ENCODE measurements around the gene PIK3CG.
A peak's percentile ranks its signal among the peaks of the same experiment; 100 is the strongest.
"Not testable (repeated sequence)": the region's sequence is repeated elsewhere in the genome, so short reads cannot be mapped to it uniquely, and the experiment has no call there.

Gene PIK3CG

DNA sequence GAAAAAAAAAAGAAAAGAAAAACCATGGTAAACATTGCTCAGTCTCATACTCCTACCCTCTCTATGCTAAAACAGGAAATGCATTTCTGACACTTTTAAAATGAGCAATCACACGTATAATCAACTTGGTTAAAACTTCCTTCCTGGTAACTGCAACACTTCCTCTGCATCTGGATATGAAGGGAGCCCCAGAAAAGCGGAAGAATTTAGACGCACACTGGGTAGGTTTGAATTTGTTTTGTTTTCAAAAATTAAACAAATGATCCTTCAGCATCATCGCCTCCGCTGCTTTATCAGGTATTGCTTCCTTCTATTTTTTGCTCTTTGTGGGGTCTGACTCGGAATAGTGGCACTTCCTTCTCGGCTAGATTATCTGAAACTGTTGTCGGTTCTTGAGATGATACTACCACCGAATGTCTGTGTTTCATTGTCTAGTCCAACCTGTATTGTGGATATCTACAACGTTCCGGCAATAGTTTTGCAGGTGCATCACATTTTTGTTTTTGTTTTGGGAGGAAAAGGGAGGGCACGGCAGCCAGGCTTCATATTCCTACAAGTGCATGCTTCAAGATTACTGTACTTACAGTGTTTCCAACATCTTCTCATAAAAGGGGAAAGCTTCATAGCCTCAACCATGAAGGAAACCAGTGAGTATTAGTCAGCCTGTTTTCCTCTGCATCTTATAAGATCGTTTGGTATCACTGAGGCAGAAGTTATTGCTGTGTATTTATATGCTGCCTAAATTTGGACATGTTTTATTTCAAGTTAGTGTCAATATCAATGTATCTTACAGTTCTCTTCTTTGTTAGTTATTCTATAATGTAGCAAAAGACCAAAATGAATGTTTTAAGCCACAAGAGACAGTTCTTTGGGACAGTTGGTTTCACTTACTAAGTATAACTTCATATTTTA is at the start of gene PIK3CG:
TSS of gene PIK3CG (plus strand) at position 153 of the 912 bp plus-strand sequence. CDS start 2,280 bp downstream, outside the sequence.
- no peak for DNase-seq

DNA sequence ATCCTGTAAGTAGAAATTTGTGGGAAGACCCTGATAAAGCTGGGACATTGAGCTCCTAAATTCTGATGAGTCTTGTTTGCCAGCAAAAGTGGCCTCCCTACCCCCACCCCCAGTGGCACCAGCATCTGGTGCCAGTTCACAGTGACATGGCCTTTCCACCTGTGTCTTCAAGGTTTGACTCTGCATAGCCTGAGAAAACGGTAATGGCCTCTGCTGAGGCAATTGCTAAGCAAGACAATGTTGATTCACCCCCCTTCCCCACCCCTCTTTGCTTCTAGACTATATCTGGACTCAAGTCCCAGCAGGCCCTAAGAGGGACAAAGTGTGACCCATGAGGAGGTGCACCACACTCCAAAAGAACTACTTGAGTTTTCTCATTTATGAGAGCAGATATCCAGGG is 48.0 kb upstream of the PIK3CG start:
- no peak for DNase-seq

DNA sequence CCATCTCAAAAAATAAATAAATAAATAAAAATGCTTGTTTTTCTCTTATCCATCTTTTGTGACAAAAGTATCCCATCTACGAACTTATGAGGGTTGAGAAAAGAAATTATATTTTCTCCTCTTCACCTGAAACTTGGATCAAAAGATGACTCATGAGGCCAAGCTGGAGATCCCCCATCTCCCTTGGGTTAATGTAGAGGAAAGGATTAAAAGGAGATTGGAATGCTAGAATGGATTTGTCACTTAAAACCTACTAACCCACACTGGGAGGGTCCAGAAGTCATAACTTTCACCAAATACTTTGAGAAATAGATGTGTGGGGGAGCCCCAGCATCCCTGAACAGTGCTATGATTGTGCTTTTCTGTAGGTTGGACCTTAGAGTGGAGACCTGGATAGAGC is 46.3 kb upstream of the PIK3CG start:
- DNase-seq, result no peak

GRCh38 chr7:106819546-106819945 is 45.5 kb upstream of the PIK3CG start:
- DNase-seq, result no peak

- DNase-seq, result no peak
Observed at GRCh38 chr7:106820321-106821217, 44.5 kb upstream of the PIK3CG start.

- DNase-seq, result peak in 1 of 2 experiments; percentile 6
Observed at GRCh38 chr7:106823631-106824030, 41.5 kb upstream of the PIK3CG start.

- no peak for DNase-seq
Observed at GRCh38 chr7:106824458-106824857, 40.6 kb upstream of the PIK3CG start.

DNA sequence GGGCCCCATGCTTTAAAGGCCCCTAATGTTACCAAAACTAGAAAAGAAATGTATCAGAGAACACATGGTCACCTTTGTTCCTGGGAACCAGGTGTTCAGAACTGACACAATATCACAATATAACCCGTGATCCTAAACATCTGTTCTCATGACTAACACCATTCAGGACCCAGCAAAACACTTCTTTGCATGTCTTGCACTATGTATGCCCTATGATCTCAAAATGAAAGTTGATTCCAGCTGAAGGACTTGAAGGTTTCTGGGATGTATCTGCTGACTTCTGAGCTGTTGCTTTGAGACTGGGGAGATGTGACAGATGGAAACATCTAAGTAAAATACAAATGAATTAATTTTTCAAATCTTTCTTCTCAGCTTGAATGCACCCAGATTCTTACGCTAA is 37.5 kb upstream of the PIK3CG start:
- DNase-seq, result no peak

- DNase-seq, result no peak
Observed at GRCh38 chr7:106829496-106829895, 35.6 kb upstream of the PIK3CG start.

GRCh38 chr7:106830896-106831295 is 34.2 kb upstream of the PIK3CG start:
- DNase-seq, result not testable (repeated sequence)

- DNase-seq, result no peak
Observed at GRCh38 chr7:106836816-106837215, 28.3 kb upstream of the PIK3CG start.

GRCh38 chr7:106839511-106839910 is 25.6 kb upstream of the PIK3CG start:
- DNase-seq, result no peak

GRCh38 chr7:106840342-106840741 is 24.7 kb upstream of the PIK3CG start:
- DNase-seq, result no peak

GRCh38 chr7:106841896-106842390 is 23.1 kb upstream of the PIK3CG start:
- DNase-seq, result no peak

DNA sequence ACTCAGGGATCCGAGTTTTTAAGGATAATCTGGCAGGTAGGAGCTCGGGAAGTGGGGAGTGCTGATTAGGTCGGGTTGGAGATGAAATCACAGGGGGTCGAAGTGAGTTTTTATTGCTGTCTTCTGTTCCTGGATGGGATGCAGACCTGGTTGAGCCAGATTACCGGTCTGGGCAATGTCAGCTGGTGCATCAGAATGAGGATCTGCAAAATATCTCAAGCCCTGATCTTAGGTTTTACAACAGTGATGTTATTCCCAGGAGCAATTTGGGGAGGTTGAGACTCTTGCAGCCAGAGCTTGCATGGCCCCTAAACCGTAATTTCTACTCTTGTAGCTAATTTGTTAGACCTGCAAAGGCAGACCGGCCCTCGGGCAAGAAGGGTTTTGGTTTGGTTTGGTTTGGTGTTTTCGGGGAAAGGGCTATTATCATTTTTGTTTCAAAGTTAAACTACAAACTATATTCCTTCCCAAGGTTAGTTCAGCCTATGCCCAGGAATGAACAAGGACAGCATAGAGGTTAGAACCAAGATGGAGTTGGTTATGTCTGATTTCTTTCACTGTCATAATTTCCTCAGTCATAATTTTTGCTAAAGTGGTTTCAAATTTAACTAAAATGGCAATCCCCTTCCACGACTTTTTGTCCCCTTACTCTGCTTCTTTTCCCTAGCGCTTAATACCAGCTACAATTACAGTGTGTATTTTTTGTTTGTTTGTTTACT is 20.6 kb upstream of the PIK3CG start:
- no peak for DNase-seq

DNA sequence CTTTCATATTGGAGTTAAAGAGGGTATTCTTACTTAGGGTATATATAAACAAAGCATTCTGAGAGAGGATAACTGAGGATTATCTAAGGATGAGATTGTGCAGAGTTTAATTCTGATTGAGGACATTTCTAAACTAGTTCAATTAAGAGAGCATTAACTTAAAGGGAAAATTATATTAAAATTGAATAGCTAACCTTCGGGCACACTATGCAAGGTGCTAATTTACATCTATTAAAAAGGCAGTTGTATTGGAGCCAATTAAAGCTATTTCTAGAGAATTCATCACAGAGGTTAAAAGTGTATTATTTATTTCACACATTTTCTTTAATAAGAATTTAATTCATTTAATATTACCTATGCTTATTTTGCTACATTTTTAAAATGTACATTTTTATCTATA is 17.0 kb upstream of the PIK3CG start:
- no peak for DNase-seq

- DNase-seq, result peak in 1 of 2 experiments; percentile 13
Observed at GRCh38 chr7:106848851-106849442, 16.1 kb upstream of the PIK3CG start.

- not testable (repeated sequence) for DNase-seq
Observed at GRCh38 chr7:106851632-106852031, 13.4 kb upstream of the PIK3CG start.

DNA sequence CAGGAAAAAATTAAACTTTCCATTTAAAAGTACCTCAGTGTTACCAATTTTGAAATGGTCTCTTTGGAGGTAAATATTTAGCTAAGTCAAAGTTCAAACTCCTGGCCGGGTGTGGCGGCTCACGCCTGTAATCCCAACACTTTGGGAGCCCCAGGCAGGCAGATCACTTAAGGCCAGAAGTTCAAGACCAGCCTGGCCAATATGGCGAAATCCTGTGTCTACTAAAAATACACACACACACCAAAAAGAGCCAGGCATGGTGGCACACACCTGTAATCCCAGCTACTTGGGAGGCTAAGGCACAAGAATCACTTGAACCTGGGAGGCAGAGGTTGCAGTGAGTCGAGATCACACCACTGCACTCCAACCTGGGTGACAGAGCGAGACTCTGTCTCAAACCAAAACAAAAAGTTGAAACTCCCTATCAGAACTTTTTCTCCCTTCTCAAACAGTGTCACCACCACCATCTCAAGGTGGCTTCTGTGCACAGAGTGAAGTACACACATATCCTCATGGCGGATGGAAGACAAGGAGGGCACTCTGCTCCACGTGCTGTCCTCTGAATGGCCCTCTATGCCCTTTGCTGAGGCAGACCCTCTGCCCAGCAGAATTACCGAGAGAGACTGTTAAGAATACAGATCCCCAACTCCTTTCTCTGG is 11.7 kb upstream of the PIK3CG start:
- DNase-seq, result no peak

DNA sequence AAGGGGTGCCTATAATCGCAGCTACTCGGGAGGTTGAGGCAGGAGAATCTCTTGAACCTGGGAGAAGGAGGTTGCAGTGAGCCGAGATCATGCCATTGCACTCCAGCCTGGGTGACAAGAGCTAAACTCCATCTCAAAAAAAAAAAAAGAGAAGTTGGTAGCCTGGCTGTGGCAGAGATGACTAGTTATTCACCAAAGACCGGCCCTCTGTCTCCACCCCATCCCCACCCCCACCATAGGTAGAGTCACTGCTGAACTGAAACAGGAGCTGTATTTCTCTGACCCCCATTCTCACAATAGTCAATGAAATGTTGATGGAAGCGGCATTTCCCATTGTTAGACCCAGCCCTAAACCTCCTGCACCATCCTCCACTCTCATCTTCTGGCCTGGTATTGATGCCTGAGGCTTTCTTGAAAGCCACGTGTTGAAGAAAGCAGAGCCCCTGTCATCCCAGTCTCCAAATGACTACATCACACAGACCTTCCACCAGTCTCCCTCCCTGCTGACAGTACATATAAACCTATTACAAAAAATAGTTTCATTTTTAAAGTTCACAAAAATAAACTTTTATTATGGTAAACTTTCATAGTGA is 9.4 kb upstream of the PIK3CG start:
- no peak for DNase-seq
